ENCODE results near the gene RNF149.

DNA sequence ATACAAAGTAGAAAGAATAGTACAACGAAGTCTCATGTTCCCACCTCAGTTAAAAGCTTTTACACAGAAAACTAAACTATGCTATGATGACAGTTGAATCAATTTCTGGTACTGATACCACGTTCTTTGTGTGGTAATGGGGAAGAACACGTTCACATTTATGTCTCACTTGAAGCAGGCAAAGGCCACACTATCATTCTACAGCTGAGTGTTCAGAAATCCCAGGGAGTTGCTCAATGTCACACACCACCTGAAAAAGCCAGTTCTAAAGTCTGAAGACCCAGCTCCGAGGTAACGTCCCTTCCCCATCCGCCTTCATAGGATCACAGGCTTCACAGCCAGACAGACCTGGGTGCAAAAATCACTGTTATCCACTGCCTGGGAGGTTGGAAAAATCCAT, 8.9 kb downstream of the RNF149 start:
- TF ChIP-seq POLR2A (IDR thresholded peaks at IDR 0.05; ENCODE audit: low read depth, low read length) (no peak), POLR2AphosphoS5 (IDR thresholded peaks at IDR 0.05; ENCODE audit: low read depth, low read length) (no peak), TAF1 (IDR thresholded peaks at IDR 0.05; ENCODE audit: low read depth, low read length) (no peak), POU2F2 (IDR thresholded peaks at IDR 0.05; ENCODE audit: low read depth, low read length) (no peak)
